ENCODE data around the gene AGAP1.

The AGAP1 gene

GRCh38 chr2:235495373-235496238 is 1.8 kb downstream of the AGAP1 start:
- no peaks in the 10 kb centered on the region for H4K20me1 ChIP-seq (ENCODE audit: control insufficient read depth, insufficient read depth, low read depth, low read length)
- no peak overlapping the region for H3K4me2 ChIP-seq (ENCODE audit: low read length)
- no peak overlapping the region for H3K4me3 ChIP-seq (ENCODE audit: low read length)
- no peaks in the 10 kb centered on the region for H3K4me1 ChIP-seq (ENCODE audit: control insufficient read depth, low read length)
- no peak for TF ChIP-seq EZH2phosphoT487 (IDR thresholded peaks at IDR 0.05; ENCODE audit: borderline replicate concordance, low read length)
- no peak for TF ChIP-seq CTCF (IDR thresholded peaks at IDR 0.05; ENCODE audit: low read depth, low read length, poor library complexity, severe bottlenecking)
- H3K79me2 ChIP-seq (ENCODE audit: control insufficient read depth, low read length) = no peaks in the 10 kb centered on the region
- H3K9me3 ChIP-seq (ENCODE audit: control insufficient read depth, insufficient read depth, low read length) = no peaks in the 10 kb centered on the region
- no peaks in the 10 kb centered on the region for H3K9me2 ChIP-seq (replicated peaks; ENCODE audit: control insufficient read depth, low read length)
- no peaks in the 10 kb centered on the region for H3K27me3 ChIP-seq (ENCODE audit: control insufficient read depth, low read length)
- no peak overlapping the region for H3K27ac ChIP-seq (ENCODE audit: low read depth, low read length)
- H3F3A ChIP-seq (ENCODE audit: control insufficient read depth, insufficient read depth) = no peaks in the 10 kb centered on the region
- no peaks in the 10 kb centered on the region for H3K36me3 ChIP-seq (ENCODE audit: control insufficient read depth, low read length)

DNA sequence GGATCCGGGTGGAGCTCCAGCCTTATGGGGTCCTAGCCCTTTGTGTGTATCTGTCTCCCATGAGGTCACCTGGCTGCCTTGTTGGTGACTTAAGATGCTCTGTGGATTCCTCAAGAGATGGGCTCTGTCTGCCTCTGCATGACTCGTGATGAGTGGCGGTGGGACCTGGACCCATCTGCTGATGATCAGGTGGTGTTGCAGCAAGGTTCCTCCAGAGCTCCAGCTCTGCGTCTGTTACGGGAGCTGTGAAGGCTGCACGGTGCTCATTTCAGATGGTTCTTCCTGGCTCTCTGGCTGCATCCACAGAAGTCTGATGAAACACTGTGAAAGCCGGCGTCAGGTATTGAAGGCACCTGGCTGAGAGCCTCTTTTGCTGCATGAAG is 2.4 kb downstream of the AGAP1 start:
- Histone ChIP-seq H3K79me2 (ENCODE audit: control insufficient read depth, low read length) (no peaks in the 10 kb centered on the region), H3K27ac (ENCODE audit: low read depth, low read length) (no peak overlapping the region)

GRCh38 chr2:235497096-235497495 is 3.3 kb downstream of the AGAP1 start:
- TF ChIP-seq EZH2phosphoT487 (IDR thresholded peaks at IDR 0.05; ENCODE audit: borderline replicate concordance, low read length) (no peak), CTCF (IDR thresholded peaks at IDR 0.05; ENCODE audit: low read depth, low read length, poor library complexity, severe bottlenecking) (no peak)
- no peak overlapping the region for H3K4me2 ChIP-seq (ENCODE audit: low read length)
- H3F3A ChIP-seq (ENCODE audit: control insufficient read depth, insufficient read depth) = no peaks in the 10 kb centered on the region
- H3K4me1 ChIP-seq (ENCODE audit: control insufficient read depth, low read length) = no peaks in the 10 kb centered on the region
- no peaks in the 10 kb centered on the region for H3K79me2 ChIP-seq (ENCODE audit: control insufficient read depth, low read length)
- no peak overlapping the region for H3K27ac ChIP-seq (ENCODE audit: low read depth, low read length)
- no peaks in the 10 kb centered on the region for H4K20me1 ChIP-seq (ENCODE audit: control insufficient read depth, insufficient read depth, low read depth, low read length)
- no peaks in the 10 kb centered on the region for H3K27me3 ChIP-seq (ENCODE audit: control insufficient read depth, low read length)
- no peaks in the 10 kb centered on the region for H3K36me3 ChIP-seq (ENCODE audit: control insufficient read depth, low read length)
- no peaks in the 10 kb centered on the region for H3K9me2 ChIP-seq (replicated peaks; ENCODE audit: control insufficient read depth, low read length)
- H3K4me3 ChIP-seq (ENCODE audit: low read length) = no peak overlapping the region
- no peaks in the 10 kb centered on the region for H3K9me3 ChIP-seq (ENCODE audit: control insufficient read depth, insufficient read depth, low read length)

More for the DNA sequence above, 2.4 kb downstream of the AGAP1 start:
- Histone ChIP-seq H3K9me3 (ENCODE audit: control insufficient read depth, insufficient read depth, low read length) (no peaks in the 10 kb centered on the region), H3K9me2 (replicated peaks; ENCODE audit: control insufficient read depth, low read length) (no peaks in the 10 kb centered on the region), H4K20me1 (ENCODE audit: control insufficient read depth, insufficient read depth, low read depth, low read length) (no peaks in the 10 kb centered on the region), H3K36me3 (ENCODE audit: control insufficient read depth, low read length) (no peaks in the 10 kb centered on the region), H3K4me1 (ENCODE audit: control insufficient read depth, low read length) (no peaks in the 10 kb centered on the region), H3F3A (ENCODE audit: control insufficient read depth, insufficient read depth) (no peaks in the 10 kb centered on the region), H3K4me3 (ENCODE audit: low read length) (no peak overlapping the region), H3K4me2 (ENCODE audit: low read length) (no peak overlapping the region), H3K27me3 (ENCODE audit: control insufficient read depth, low read length) (no peaks in the 10 kb centered on the region)
- no peak for TF ChIP-seq EZH2phosphoT487 (IDR thresholded peaks at IDR 0.05; ENCODE audit: borderline replicate concordance, low read length)
- no peak for TF ChIP-seq CTCF (IDR thresholded peaks at IDR 0.05; ENCODE audit: low read depth, low read length, poor library complexity, severe bottlenecking)

Measured in DOHH2 (cell line).